GM19193 (cell line): ENCODE results near the gene KRTAP1-5.
"Not testable (repeated sequence)": the region's sequence is repeated elsewhere in the genome, so short reads cannot be mapped to it uniquely, and the experiment has no call there.

Experiments used
- POLR2A ChIP-seq: IDR thresholded peaks from 4 replicates; pipeline ENCODE4 v1.6.1; 2011; ENCODE audit not compliant: insufficient read depth, insufficient read length; ENCODE audit errors: extremely low read depth

KRTAP1-5 gene

DNA sequence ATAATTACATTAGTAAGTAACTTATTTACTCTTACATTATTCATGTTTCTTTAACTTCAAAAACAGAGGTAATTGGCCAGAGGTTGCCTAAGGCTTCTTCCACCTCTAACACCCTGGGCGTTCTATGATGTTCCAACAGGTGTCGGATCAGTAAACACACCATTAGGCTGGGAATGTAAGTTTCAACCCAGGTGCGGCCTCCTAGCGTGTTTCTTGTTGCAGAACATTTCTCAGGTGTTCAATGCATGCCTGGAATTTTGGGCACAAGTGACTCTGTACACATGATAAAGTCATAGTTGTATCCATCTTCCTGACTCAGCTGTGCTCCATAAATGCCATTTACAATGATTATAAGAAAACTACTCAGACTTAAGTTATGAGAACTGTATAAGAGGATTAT, 27.0 kb upstream of the KRTAP1-5 start:
- TF ChIP-seq POLR2A, result no peak

DNA sequence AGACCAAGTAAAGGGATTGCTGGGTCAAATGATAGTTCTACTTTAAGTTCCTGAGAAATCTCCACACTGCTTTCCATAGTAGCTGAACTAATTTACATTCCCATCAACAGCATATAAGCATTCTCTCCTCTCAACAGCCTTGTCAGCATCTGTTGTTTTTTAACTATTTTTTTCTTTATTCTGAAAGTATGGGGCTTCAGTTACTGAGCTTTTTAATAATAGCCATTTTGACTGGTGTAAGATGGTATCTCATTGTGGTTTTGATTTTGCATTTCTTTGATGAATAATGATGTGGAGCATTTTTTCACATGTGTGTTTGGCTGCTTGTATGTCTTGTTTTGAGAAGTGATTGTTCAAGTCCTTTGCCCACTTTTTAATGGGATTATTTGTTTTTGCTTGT, 25.6 kb upstream of the KRTAP1-5 start:
- TF ChIP-seq POLR2A, result no peak

DNA sequence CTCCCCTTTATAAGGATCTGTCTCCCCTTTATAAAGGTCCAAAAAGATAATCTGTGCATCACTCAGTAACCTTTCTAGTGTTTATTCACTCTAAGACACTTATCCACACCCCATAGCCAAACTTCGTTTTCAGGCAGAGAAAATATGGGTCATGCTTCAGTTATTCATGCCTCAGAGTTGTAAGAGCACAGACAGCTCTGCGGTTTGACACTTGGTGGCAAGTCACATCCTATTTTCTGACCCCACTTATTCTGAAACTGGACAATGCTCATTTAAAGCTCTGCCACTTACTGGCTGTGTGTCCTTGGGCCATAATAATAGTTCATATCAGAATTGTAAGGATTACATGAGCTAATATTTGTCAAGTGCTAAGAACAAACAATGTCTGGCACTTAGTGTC, 22.1 kb upstream of the KRTAP1-5 start:
- no peak for TF ChIP-seq POLR2A

DNA sequence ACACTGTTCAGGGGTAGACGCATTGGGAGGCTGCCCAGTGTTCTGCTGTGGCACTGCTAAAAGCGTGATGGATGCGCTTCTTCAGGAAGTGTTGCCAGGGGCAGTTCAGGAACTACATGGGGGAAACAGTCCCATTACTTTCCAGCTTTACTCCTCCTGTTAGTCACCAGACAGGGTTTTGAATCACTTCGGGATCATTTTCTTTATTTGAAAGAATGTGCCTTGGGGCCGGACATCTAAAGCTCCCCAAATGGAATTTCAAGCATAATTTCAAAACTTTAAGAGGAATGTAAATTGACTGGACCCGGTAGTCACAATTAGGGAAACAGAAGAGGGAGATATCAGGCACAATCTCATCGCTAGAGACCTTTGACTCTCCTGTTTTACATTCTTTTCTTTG, 21.4 kb upstream of the KRTAP1-5 start:
- TF ChIP-seq POLR2A, result no peak

DNA sequence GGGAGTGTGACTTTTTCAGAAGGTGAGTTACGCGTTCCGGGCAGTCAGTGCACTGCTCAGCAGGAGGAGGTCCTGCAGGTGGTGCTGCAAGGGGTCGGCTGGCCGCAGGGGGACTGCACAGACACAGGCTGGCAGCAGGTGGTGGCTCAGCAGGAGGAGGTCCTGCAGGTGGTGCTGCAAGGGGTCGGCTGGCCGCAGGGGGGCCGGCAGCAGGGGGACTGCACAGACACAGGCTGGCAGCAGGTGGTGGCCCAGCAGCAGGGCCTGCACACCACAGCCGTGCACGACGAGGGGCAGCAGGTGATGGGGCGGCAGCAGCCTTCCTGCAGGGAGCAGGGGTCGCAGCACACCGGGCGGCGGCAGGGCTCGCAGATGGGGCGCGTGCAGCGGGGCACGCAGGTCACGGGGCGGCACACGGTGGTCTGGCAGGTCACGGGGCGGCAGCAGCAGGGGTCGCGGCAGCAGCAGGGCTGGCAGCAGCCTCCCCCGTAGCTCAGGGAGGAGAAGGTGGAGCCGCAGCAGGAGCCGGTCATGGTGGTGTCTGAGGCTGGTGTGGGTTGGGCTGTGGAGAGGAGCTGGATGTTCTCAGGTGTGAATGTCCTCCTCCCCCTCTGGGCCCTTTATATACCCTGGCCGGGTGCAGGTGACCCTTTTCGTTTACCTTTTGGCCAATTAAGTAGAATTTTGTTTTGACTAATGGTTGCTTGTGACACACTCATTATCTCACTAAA, 19.9 kb upstream of the KRTAP1-5 start, which contains the start of gene KRTAP2-1:
Gene KRTAP2-1, minus strand, starts transcription at position 582 of the 731 bp plus-strand sequence. Its CDS starts 49 bp downstream, at position 533.
- not testable (repeated sequence) for TF ChIP-seq POLR2A

DNA sequence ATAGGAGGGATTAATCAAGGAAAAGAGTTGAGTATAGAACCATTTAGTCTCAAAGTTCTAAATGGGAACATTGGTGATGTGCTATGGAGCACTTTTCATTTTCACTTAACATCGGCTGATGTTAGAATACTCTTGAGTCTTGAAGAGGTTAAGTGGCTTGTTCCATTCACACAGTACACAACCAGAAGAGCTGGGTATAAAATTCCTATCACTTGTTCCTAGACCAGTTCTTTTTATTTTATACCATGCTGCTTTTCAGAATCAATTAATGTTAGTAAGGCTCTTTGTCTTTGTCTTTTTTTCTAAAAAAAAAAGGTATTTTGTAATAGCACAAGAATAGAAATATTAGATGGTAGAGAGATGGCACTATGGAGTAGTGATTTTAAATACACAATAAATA, 15.9 kb upstream of the KRTAP1-5 start:
- TF ChIP-seq POLR2A, result no peak

DNA sequence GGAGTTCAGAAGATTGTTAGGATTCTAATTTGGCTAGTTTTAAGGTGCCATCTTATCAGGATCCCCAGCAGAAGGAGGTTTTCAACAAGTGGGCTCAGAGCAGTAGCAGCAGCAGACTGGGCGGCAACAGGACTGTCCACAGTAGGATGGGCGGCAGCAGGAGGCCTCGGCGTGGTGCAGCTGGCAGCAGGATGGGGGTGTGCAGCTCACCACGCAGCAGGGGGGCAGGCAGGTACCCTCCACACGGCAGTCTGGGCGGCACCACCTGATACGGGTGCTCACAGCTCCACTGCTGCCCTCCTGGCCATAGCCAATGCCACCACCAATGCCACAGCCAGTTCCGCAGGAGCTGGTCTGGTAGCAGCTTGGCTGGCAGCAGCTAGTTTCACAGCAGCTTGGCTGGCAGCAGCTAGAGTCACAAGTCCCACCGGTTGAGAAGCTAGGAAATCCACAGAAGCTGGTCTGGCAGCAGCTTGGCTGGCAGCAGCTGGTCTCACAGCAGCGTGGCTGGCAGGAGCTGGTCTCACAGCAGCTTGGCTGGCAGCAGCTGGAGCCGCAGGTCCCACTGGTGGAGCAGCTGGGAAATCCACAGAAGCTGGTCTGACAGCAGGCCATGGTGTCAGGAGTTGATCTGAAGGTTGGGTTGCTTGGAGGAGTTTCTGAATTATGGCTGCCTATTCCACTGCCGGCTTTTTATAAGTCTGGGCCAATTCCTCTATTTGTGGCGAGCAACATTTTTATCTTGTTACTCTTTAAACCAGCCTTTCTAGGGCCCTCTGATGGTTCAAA, 14.0 kb upstream of the KRTAP1-5 start, which contains the start of gene KRTAP1-1:
Gene KRTAP1-1, minus strand, starts transcription at position 668 of the 789 bp plus-strand sequence. Its CDS starts 53 bp downstream, at position 615.
- TF ChIP-seq POLR2A, result not testable (repeated sequence)

DNA sequence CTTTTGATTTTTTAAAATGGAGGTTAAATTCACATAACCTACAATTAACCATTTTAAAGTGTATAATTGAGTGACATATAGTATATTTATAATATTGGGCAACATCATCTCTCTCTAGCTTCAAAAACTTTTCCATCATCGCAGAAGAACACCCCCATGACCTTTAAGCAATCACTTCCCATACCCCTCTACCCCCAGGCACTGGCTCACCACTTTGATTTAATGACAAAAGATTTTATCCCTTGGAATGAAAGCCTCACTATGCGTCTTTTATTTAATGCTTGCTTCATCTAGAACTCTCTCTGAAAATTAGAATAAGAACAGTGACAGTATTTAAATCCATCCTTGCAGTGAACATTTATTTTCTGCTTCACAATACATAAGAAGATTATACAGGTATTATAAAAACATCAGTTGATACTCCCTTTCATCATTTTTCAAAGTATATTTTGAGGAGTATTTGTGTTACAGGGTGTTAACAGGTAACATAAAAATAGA, 10.9 kb upstream of the KRTAP1-5 start:
- no peak for TF ChIP-seq POLR2A

DNA sequence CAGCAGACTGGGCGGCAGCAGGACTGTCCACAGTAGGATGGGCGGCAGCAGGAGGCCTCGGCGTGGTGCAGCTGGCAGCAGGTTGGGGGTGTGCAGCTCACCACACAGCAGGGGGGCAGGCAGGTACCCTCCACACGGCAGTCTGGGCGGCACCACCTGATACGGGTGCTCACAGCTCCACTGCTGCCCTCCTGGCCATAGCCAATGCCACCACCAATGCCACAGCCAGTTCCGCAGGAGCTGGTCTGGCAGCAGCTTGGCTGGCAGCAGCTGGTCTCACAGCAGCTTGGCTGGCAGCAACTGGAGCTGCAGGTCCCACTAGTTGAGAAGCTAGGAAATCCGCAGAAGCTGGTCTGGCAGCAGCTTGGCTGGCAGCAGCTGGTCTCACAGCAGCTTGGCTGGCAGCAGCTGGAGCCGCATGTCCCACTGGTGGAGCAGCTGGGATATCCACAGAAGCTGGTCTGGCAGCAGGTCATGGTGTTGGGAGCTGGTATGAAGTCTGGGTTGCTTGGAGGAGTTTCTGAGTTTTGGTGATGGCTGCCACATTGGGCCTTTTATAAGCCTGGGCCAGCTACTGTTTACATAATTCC, 7.4 kb upstream of the KRTAP1-5 start, which contains the start of gene KRTAP1-3:
Gene KRTAP1-3, minus strand, starts transcription at position 529 of the 590 bp plus-strand sequence. Its CDS starts 53 bp downstream, at position 476.
- not testable (repeated sequence) for TF ChIP-seq POLR2A

DNA sequence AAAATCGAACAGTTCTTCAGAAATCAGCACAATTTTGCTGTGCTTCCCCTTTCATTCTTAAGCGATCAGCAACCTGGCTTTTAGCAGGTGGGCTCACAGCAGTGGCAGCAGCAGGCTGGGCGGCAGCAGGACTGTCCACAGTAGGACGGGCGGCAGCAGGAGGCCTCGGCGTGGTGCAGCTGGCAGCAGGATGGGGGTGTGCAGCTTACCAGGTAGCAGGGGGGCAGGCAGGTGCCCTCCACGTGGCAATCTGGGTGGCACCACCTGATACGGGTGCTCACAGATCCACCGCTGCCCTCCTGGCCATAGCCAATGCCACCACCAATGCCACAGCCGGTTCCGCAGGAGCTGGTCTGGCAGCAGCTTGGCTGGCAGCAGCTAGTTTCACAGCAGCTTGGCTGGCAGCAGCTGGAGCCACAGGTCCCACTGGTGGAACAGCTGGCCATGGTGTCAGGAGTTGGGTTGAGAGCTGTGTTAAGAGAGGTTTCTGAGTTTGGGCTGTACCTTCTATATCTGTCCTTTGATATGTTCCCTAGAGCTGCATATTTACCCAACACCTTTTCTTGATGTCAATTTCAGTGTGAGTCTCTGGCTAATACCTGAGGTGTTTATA, 2.7 kb upstream of the KRTAP1-5 start, which contains the start of gene KRTAP1-4:
Gene KRTAP1-4, minus strand, starts transcription at position 563 of the 613 bp plus-strand sequence. Its CDS starts 117 bp downstream, at position 446.
- no peak for TF ChIP-seq POLR2A

DNA sequence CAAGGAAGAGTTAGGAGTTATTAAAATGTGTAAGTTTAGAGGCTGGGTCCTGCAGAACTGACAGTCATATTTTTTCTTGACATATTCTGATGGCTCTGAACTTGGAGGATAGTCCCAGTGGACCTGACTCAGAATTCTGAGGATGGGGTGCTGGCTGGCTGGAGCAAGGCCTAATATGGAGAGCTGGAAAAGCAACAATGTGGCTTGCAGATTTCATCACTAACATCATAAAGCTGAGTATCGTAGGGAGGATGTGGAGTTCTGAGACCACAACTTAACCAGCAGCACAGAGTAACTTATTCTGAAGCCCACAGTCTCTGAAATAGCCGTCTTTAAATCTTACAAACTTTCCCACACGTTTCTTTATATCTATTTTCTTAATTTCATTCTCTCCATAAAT, 2.3 kb downstream of the KRTAP1-5 start:
- TF ChIP-seq POLR2A, result no peak

DNA sequence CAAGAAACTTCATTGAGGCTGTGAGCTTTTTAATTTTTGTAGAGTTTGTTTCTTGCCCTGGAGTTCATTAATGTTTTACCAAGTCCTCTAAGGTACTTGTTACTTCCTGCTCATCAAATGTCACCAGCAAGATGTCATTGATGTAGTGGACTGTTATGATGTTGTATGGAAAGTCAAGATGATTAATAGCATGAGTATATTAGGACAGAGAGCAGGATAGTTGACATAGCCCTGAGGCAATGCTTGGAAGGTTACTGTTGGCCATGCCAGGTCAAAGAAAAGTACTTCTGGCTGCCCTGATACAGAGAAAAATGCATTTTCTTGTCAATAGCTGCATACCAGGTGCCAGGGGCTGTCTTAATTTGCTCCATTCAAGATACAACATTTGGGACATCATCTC, 6.7 kb downstream of the KRTAP1-5 start:
- TF ChIP-seq POLR2A, result no peak

DNA sequence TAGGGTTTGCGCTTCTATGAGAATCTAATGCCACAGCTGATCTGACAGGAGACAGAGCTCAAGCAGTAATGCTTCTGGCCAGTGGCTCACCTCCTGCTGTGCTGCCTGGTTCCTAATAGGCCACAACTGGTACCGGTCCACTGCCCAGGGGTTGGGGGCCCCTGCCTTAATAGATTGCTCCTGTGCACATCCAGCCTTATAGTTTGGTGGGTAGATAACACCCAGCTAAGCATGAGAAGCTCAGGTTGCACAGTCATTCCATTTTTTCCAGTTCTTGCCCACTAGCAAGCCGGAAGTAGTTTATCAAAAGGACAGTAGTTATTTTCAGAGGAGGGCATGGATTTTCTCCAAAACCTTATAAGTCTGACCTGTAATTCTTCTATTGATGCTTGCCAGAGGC, 7.6 kb downstream of the KRTAP1-5 start:
- TF ChIP-seq POLR2A, result no peak

DNA sequence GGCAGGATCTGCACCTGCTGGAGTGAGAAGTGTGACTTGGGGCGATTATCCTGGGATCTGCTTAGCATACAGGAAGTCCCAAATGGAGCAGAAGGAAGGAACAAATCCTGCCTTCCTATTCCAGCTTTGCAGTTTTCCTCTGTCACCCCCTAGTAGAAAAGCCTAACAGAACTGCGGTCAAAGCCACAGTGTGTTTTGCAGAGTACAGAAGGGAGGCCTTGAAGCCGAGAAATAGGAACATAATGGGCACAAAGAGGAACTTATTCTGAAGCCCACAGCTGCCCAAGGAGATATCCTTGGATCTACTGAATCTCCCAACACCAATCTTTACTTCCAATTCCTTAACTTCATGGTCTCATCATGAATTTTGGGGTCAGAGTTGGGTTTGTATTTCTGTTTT, 8.5 kb downstream of the KRTAP1-5 start:
- TF ChIP-seq POLR2A, result no peak
